GM13976 (cell line): Measurements from ENCODE around the gene ARHGAP26.

Experiments used
- DNase-seq: peaks from one replicate; pipeline ENCODE4 v3.0.0; 2012; ENCODE audit warnings: low spot score
- in situ Hi-C: fragments of 300-500 bp; cut with MboI; formaldehyde crosslinking; loops from one replicate; pipeline ENCODE4 v1.12.0; 2022; ENCODE audit warnings: low sequenced_read_pairs, mixed read lengths, inconsistent platforms; ENCODE audit not compliant: unreplicated experiment
- TF ChIP-seq, protein P1 (sequence below): IDR thresholded peaks from 2 replicates; pipeline ENCODE4 v1.5.1; 2012; ENCODE audit warnings: borderline replicate concordance, mild to moderate bottlenecking; ENCODE audit not compliant: insufficient read depth; ENCODE audit errors: extremely low read depth, missing control alignments, control extremely low read depth

Gene ARHGAP26

DNA sequence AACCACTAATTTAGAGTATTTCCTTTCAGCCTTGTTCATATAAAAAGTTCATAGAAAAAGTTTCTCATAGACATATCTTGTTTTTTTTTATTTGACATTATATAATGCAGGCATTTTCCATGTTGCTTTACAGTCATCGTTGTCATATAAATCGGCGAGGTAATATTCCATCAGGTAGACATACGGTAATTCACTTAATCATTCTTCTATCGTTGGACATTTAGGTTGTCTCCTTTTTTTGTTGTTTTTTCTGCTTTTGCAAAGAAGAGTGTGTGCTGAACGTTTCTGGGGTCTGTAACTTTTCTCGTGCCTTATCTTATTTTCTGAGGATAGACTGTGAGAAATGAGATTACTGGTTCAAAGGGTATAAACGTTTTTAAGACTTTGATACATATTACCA lies 283.6 kb downstream of the ARHGAP26 start:
- DNase-seq = no peak
- in situ Hi-C loops = no loop called here
- TF ChIP-seq, protein P1, sequence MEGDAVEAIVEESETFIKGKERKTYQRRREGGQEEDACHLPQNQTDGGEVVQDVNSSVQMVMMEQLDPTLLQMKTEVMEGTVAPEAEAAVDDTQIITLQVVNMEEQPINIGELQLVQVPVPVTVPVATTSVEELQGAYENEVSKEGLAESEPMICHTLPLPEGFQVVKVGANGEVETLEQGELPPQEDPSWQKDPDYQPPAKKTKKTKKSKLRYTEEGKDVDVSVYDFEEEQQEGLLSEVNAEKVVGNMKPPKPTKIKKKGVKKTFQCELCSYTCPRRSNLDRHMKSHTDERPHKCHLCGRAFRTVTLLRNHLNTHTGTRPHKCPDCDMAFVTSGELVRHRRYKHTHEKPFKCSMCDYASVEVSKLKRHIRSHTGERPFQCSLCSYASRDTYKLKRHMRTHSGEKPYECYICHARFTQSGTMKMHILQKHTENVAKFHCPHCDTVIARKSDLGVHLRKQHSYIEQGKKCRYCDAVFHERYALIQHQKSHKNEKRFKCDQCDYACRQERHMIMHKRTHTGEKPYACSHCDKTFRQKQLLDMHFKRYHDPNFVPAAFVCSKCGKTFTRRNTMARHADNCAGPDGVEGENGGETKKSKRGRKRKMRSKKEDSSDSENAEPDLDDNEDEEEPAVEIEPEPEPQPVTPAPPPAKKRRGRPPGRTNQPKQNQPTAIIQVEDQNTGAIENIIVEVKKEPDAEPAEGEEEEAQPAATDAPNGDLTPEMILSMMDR = no peak

DNA sequence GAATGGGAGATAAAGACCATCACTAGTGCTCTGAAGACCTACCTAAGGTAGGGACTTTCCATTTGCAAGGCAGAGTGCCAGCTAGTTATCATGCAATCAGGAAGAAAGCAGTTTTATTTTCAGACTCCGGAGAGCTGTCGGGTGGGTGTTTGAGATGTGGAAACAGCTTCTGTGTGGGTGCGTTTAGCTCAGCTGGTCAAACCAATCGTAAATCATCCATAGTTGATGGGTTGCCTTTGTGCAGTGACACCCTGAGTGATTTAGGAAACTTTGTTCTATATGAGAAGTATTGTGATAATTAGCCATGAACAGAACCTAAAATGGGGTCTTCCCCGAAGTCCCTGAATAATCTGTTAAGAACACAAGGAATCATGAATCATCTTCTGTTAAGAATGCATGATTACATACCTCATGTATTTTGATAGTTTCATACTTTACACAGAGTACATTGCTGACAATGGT lies 284.3 kb downstream of the ARHGAP26 start:
- in situ Hi-C loops = no loop called here
- peak; percentile 44 for DNase-seq
- TF ChIP-seq, protein P1 = no peak

DNA sequence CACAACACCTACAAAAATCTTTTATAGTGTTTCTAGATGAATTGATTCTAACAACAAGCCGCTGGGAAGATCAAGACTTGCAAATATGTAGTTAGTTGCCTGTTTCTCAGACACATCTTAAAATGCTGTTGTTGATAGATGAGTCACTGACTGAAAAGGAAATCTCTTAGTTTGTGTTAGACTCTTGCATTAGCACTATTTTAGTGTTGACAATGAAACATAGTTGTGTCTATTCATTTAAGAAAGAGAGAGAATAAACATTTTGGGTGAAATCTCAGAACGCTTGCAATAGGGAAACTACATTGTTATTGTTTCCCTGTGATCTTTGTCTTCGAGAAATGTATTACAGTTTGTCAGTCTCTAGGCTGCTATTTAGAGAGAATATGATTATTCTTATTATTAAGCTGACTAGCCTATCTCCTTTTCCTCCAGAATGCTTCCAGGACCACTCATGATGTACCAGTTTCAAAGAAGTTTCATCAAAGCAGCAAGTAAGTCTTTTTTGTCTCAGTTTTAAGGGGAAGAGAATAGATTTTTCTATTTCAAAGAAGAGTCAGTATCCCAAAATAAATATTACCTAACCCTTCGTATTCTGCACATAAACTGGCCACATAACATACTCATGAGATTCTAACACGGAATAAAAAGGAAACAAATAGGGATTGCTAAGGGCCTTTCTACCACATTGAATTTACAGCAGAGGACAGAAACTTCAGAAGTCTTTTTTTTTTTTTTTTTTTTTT lies 285.6 kb downstream of the ARHGAP26 start:
- DNase-seq = no peak
- TF ChIP-seq, protein P1 = no peak
- in situ Hi-C loops = loop anchor here (5.0 kb wide), 1 partner anchor 33 kb away; no protein-coding TSS in a partner anchor

DNA sequence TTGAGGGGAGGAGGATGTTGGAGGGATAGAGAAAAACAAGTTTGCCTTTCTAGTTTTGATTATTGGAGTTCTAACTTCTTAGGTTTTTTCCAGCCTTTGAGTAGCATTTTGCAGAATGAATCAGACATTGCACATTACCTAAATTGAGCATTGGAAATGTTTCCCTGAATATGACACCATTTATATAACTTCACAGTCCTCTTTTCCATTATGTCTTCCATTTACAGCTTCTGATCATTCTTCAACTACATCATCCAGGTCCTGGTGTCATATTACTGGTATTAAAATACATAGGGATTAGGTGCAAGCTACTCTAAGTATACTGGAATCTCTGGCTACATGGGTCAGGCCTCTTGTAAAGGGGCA lies 286.1 kb downstream of the ARHGAP26 start:
- no peak for DNase-seq
- TF ChIP-seq, protein P1 = no peak
- in situ Hi-C loops = loop anchor here (5.0 kb wide), 1 partner anchor 34 kb away; no protein-coding TSS in a partner anchor

DNA sequence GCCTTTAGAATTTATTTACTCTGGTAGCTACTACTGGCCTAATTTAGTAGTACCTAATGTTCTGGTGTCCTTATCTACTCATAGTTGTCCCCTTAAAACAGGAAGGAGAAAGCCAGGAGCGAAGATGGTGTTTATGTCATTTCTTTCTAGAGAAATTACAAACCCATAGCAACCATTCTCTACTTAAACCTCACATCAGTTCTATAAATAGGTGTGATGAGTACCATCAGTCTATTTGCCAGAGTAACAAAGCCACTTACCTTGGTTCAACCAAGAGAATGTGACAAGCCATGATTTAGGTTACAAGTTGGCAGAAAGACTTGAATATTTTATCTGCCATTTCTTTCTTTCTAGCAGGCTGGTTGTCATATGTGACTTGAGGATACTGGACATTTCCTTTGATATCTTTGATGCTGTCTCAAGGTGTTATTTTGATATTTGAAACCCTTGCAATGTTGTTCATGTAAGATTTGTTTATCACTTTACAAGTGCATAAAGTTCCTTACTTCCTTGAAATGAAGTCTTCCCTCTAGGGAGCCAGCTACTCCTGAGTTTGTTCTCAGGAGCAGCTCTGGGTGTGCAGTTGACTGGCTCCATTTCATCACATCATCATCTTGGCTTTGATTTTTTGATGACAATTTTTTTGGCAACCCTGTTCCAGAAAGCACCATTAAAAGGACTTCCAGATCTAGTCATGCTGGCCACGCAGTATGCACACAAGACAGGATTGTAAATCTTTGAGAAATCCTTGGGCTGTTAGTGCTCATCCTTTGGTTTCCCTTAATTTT lies 286.8 kb downstream of the ARHGAP26 start:
- in situ Hi-C loops = loop anchor here (5.0 kb wide), 1 partner anchor 35 kb away; no protein-coding TSS in a partner anchor
- TF ChIP-seq, protein P1 = no peak
- peak; percentile 36 for DNase-seq

DNA sequence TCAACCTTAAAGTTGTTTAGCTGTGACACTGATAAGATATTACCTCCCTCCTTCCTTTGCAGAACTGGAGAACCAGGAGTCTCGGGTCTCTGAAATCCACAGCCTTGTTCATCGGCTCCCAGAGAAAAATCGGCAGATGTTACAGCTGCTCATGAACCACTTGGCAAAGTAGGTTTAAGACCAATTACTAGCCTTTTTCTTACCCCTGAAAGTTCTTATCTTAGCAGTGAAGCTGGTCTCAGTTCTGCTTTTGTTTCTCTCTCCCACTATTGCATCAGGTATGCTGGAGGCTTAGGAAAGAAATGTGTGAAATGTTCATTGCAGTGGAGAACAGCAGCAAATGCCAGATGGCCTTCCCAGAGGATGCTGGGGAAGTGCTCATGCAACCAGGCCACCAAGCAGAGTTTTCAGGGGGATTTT lies 287.4 kb downstream of the ARHGAP26 start:
- TF ChIP-seq, protein P1 = no peak
- peak; percentile 29 for DNase-seq
- in situ Hi-C loops = loop anchor here (5.0 kb wide), 1 partner anchor 35 kb away; no protein-coding TSS in a partner anchor
